ENCODE data around the gene MT1H. TPM values are rescaled to one million over a fixed set of nuclear protein-coding genes. Genes with fewer than 3 reads are reported as not detected.
"Not testable (repeated sequence)": the region's sequence is repeated elsewhere in the genome, so short reads cannot be mapped to it uniquely, and the experiment has no call there.

MT1H gene
- polyA plus RNA-seq, 1 experiment = not detected

- TF ChIP-seq, protein P1, sequence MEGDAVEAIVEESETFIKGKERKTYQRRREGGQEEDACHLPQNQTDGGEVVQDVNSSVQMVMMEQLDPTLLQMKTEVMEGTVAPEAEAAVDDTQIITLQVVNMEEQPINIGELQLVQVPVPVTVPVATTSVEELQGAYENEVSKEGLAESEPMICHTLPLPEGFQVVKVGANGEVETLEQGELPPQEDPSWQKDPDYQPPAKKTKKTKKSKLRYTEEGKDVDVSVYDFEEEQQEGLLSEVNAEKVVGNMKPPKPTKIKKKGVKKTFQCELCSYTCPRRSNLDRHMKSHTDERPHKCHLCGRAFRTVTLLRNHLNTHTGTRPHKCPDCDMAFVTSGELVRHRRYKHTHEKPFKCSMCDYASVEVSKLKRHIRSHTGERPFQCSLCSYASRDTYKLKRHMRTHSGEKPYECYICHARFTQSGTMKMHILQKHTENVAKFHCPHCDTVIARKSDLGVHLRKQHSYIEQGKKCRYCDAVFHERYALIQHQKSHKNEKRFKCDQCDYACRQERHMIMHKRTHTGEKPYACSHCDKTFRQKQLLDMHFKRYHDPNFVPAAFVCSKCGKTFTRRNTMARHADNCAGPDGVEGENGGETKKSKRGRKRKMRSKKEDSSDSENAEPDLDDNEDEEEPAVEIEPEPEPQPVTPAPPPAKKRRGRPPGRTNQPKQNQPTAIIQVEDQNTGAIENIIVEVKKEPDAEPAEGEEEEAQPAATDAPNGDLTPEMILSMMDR (IDR thresholded peaks at IDR 0.05; ENCODE audit: insufficient read depth, low read depth, low read length) = no peak
- DNase-seq (ENCODE audit: low read depth) = no peak
- CTCF ChIA-PET = no interaction called here
- no peaks in the 10 kb centered on the region for H3K36me3 ChIP-seq (ENCODE audit: control insufficient read depth, insufficient read depth, low read length)
- POLR2A ChIA-PET = interaction anchor here (0.6 kb wide), 2 partner anchors 11 to 50 kb away, joined by 4 to 16 read pairs; no protein-coding TSS in a partner anchor
- H3K27me3 ChIP-seq (ENCODE audit: control insufficient read depth, insufficient read depth, low read length) = peaks cover 23% of the 10 kb centered on the region
- peak within 1 kb of the TSS; percentile 40 for H3K4me3 ChIP-seq (ENCODE audit: low read depth, low read length)
These were observed 11.9 kb upstream of the MT1H start, which contains the start of gene MT1F for GRCh38 chr16:56657555-56658326. TSS of gene MT1F (plus strand) at chr16:56657959. CDS start at chr16:56658059, 100 bp downstream.

DNA sequence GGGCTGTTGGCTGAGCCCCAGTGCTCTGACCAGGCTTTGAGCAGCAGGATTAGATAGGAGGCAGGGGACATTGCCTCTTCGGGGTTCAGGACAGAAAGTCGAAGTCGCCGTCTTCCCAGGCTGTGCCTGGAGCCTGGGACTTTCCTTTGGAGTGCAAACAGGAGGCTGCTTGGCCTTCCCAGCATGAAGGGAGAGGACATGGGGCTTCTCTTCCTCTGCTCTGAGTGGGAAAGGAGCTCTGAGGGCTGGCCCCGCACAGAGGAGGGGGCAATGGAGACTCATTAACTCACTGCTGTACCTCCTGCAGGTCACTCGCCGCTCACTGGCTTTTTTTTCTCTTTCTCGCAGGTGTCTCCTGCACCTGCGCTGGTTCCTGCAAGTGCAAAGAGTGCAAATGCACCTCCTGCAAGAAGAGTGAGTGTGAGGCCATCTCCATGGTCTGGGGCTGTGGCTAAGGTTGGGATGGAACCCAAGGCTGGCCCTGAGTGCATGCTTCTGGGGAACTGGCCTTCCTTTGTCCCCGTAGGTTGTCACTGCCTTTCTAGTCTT, 11.2 kb upstream of the MT1H start:
- peak overlapping the region; percentile 40; the same call in 1 of the 2 replicates for H3K4me3 ChIP-seq (ENCODE audit: low read depth, low read length)
- CTCF ChIA-PET = no interaction called here
- H3K27me3 ChIP-seq (ENCODE audit: control insufficient read depth, insufficient read depth, low read length) = peaks cover 26% of the 10 kb centered on the region
- TF ChIP-seq, protein P1 (IDR thresholded peaks at IDR 0.05; ENCODE audit: insufficient read depth, low read depth, low read length) = no peak
- H3K36me3 ChIP-seq (ENCODE audit: control insufficient read depth, insufficient read depth, low read length) = no peaks in the 10 kb centered on the region
- DNase-seq (ENCODE audit: low read depth) = no peak
- POLR2A ChIA-PET = no interaction called here

- H3K4me3 ChIP-seq (ENCODE audit: low read depth, low read length) = no peak overlapping the region
These were observed 7.0 kb upstream of the MT1H start for GRCh38 chr16:56662357-56663354.

GRCh38 chr16:56664506-56664905, 5.1 kb upstream of the MT1H start:
- CTCF ChIA-PET = no interaction called here
- peaks cover 59% of the 10 kb centered on the region for H3K27me3 ChIP-seq (ENCODE audit: control insufficient read depth, insufficient read depth, low read length)
- no peak for DNase-seq (ENCODE audit: low read depth)
- TF ChIP-seq, protein P1 (IDR thresholded peaks at IDR 0.05; ENCODE audit: insufficient read depth, low read depth, low read length) = no peak
- H3K36me3 ChIP-seq (ENCODE audit: control insufficient read depth, insufficient read depth, low read length) = no peaks in the 10 kb centered on the region
- POLR2A ChIA-PET = no interaction called here
- H3K4me3 ChIP-seq (ENCODE audit: low read depth, low read length) = no peak overlapping the region

More at GRCh38 chr16:56662357-56663354, 7.0 kb upstream of the MT1H start:
- TF ChIP-seq, protein P1 (IDR thresholded peaks at IDR 0.05; ENCODE audit: insufficient read depth, low read depth, low read length) = no peak
- ChIA-PET CTCF (interaction anchor here (1.0 to 1.2 kb wide), 2 partner anchors 13 to 86 kb away, joined by 4 read pairs; no protein-coding TSS in a partner anchor), POLR2A (no interaction called here)
- no peaks in the 10 kb centered on the region for H3K36me3 ChIP-seq (ENCODE audit: control insufficient read depth, insufficient read depth, low read length)
- peaks cover 49% of the 10 kb centered on the region for H3K27me3 ChIP-seq (ENCODE audit: control insufficient read depth, insufficient read depth, low read length)
- no peak for DNase-seq (ENCODE audit: low read depth)

- POLR2A ChIA-PET; H3K36me3 ChIP-seq (ENCODE audit: control insufficient read depth, insufficient read depth, low read length); CTCF ChIA-PET; H3K4me3 ChIP-seq (ENCODE audit: low read depth, low read length); DNase-seq (ENCODE audit: low read depth): not testable (repeated sequence)
- peaks cover 66% of the 10 kb centered on the region for H3K27me3 ChIP-seq (ENCODE audit: control insufficient read depth, insufficient read depth, low read length)
These were observed 4.0 kb upstream of the MT1H start for GRCh38 chr16:56665286-56666261.
